Ammon's horn (tissue), 1 donor: ENCODE data around the gene WSCD1.

Experiments
- DNase-seq: peaks from one replicate; pipeline ENCODE4 v3.0.0-alpha.2; 2016; ENCODE audit warnings: low spot score

Gene WSCD1

GRCh38 chr17:6086603-6087400, 16.6 kb downstream of the WSCD1 start:
- no peak for DNase-seq

GRCh38 chr17:6088141-6088540, 18.0 kb downstream of the WSCD1 start:
- DNase-seq, result no peak

GRCh38 chr17:6090253-6090652, 20.1 kb downstream of the WSCD1 start:
- DNase-seq, result no peak

GRCh38 chr17:6092182-6092902, 22.2 kb downstream of the WSCD1 start:
- no peak for DNase-seq

GRCh38 chr17:6092903-6093468, 22.8 kb downstream of the WSCD1 start:
- DNase-seq, result no peak

GRCh38 chr17:6094453-6094852, 24.3 kb downstream of the WSCD1 start:
- no peak for DNase-seq

- DNase-seq, result no peak
Observed at GRCh38 chr17:6094926-6095325, 24.7 kb downstream of the WSCD1 start.

- no peak for DNase-seq
Observed at GRCh38 chr17:6095501-6095900, 25.3 kb downstream of the WSCD1 start.

- no peak for DNase-seq
Observed at GRCh38 chr17:6096201-6097004, 26.2 kb downstream of the WSCD1 start.

GRCh38 chr17:6097005-6097279, 26.8 kb downstream of the WSCD1 start:
- no peak for DNase-seq

- no peak for DNase-seq
Observed at GRCh38 chr17:6098050-6098822, 28.1 kb downstream of the WSCD1 start.

- DNase-seq, result no peak
Observed at GRCh38 chr17:6098823-6099180, 28.6 kb downstream of the WSCD1 start.

- DNase-seq, result no peak
Observed at GRCh38 chr17:6099492-6099891, 29.3 kb downstream of the WSCD1 start.

- DNase-seq, result no peak
Observed at GRCh38 chr17:6100146-6100545, 30.0 kb downstream of the WSCD1 start.

- no peak for DNase-seq
Observed at GRCh38 chr17:6100891-6101500, 30.8 kb downstream of the WSCD1 start.

- no peak for DNase-seq
Observed at GRCh38 chr17:6101706-6102105, 31.5 kb downstream of the WSCD1 start.

- no peak for DNase-seq
Observed at GRCh38 chr17:6102615-6103014, 32.4 kb downstream of the WSCD1 start.

- DNase-seq, result no peak
Observed at GRCh38 chr17:6104956-6105648, 34.9 kb downstream of the WSCD1 start.

GRCh38 chr17:6105649-6106007, 35.4 kb downstream of the WSCD1 start:
- no peak for DNase-seq

- DNase-seq, result no peak
Observed at GRCh38 chr17:6106212-6106611, 36.0 kb downstream of the WSCD1 start.

GRCh38 chr17:6107791-6108190, 37.6 kb downstream of the WSCD1 start:
- DNase-seq, result no peak
